RPMI7951 (cell line): Measurements from ENCODE around the gene RSPRY1. TPM values are rescaled to one million over a fixed set of nuclear protein-coding genes. Genes with fewer than 3 reads are reported as not detected.

Experiments
- total RNA-seq: library from RNA; depleted of rRNA; stranded (reverse); fragments of >200 nt; shearing (Covaris generic); gene quantifications from 2 replicates; pipeline ENCODE4 v1.2.3, GENCODE V29; 2014; rRNA removed

RSPRY1 gene
- total RNA-seq, 1 experiment from 2014 or later = 41.5 TPM

Other genes starting within 250 kb of the RSPRY1 start
- gene CETP, start 224.4 kb upstream of the RSPRY1 start, total RNA-seq = 3.5 and 4.8 TPM in 2 replicates
- 15.0 and 16.1 TPM in 2 replicates for gene NLRC5, start 196.8 kb upstream of the RSPRY1 start, total RNA-seq
- gene CPNE2, start 93.7 kb upstream of the RSPRY1 start, total RNA-seq = 61.8 and 93.1 TPM in 2 replicates
- 88.5 and 119 TPM in 2 replicates for gene PSME3IP1, start 290 bp upstream of the RSPRY1 start, total RNA-seq
- gene ARL2BP, start 58.9 kb downstream of the RSPRY1 start, total RNA-seq = 120 and 134 TPM in 2 replicates
- 0.24 and 2.1 TPM in 2 replicates for gene PLLP, start 98.3 kb downstream of the RSPRY1 start, total RNA-seq
- gene CCL22, start 172.5 kb downstream of the RSPRY1 start, total RNA-seq = not detected in 2 replicates
- gene CX3CL1, start 186.2 kb downstream of the RSPRY1 start, total RNA-seq = 0.36 and 1.3 TPM in 2 replicates
- not detected in 2 replicates for gene CCL17, start 218.4 kb downstream of the RSPRY1 start, total RNA-seq